GM19351 (cell line): ENCODE results near the gene DNAH8.
A peak's percentile ranks its signal among the peaks of the same experiment; 100 is the strongest.

Experiments used
- ATAC-seq: cut with Tn5 transposase; IDR thresholded peaks from one replicate; pipeline ENCODE4 v1.9.1; 2021; ENCODE audit warnings: mild to moderate bottlenecking, moderate library complexity; ENCODE audit not compliant: unreplicated experiment

Gene DNAH8

GRCh38 chr6:38749473-38749872, 34.4 kb downstream of the DNAH8 start:
- ATAC-seq = no peak

DNA sequence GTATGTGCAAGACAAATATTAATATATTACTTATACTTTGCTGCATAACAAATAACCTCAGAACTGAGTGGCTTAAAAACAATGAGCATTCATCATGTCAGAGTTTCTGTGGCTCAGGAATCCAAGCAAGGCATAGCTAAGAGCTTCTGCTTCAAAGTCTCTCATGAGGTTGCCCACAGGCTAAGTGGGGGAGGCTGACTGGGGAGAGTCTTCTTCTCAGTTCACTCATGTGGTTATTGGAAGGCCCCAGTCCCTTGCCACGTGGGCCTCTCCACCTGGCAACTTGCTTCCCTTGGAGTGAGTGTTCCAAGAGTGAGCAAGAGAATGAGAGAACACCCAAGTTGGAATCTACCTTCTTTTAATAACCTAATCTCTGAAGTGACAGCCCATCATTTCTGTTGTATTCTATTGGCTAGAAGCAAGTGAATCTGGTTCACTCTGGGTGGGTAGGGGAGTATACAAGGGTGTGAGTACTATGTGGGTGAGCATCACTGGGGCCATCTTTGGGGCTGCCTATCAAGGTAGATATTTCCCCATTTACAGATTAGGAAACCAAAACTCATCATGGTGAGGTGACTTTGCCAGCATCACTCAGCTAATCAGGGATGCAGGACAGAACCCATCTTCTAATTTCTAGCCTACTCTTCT, 36.0 kb downstream of the DNAH8 start:
- ATAC-seq = no peak

- no peak for ATAC-seq
These were observed 38.6 kb downstream of the DNAH8 start for GRCh38 chr6:38753707-38754106.

DNA sequence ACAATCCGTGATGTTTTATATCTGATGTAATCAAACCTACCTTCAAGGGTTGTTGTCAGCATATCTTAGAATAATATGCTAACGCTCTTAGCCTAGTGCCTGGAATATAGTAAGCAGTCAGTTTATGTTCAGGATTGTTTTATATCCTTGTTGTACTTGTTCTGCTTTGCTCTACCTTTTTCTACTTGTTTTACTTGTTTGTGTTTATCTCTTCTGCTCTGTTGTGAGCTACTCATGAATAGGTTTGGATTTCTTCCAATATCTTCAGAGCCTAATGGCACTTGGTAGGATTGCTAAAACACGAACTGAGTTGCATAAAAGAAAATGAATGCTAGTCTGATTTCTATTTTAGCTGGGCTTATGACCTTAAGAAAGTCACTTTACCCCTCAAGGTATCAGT, 40.1 kb downstream of the DNAH8 start:
- ATAC-seq = no peak

DNA sequence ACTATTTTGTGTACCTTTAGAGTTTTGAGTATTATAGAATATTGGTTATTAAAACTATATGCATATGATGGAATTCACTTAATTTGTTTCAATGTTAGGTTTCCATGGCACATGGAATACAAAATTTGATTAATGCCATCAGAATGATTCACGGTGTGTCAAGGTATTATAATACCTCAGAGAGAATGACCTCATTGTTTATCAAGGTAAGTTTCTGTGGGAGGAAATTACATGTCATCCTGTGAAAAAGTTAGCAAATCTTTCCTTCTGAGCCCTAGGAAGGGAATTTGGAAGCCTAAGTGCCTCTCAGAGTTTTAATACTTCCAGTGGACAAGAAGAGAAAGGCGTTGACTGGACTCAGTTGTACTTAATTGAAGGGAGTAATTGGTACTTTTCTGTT, 40.8 kb downstream of the DNAH8 start:
- no peak for ATAC-seq

GRCh38 chr6:38760097-38760496, 45.0 kb downstream of the DNAH8 start:
- ATAC-seq = no peak

DNA sequence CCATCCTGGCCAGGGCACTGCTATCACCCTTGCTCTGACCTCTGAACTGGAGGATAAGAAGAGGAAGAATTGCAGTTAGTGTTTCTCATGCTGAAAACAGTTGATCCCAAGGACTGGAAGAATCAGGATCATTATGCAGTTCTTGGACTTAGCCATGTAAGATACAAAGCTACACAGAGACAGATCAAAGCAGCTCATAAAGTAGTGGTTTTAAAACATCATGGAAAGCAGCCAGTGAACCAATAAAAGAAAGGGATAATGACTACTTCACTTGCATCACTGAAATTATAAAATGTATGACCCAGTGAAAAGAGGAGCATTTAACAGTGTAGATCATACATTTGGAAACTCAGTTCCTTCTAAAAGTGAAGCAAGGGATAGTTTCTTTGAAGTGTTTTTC, 47.7 kb downstream of the DNAH8 start:
- ATAC-seq = no peak

- no peak for ATAC-seq
These were observed 52.4 kb downstream of the DNAH8 start for GRCh38 chr6:38767560-38767959.

- no peak for ATAC-seq
These were observed 58.2 kb downstream of the DNAH8 start for GRCh38 chr6:38773338-38773737.

- no peak for ATAC-seq
These were observed 60.0 kb downstream of the DNAH8 start for GRCh38 chr6:38774929-38775707.

- ATAC-seq = peak; percentile 66
These were observed 60.8 kb downstream of the DNAH8 start for GRCh38 chr6:38775870-38776269.

DNA sequence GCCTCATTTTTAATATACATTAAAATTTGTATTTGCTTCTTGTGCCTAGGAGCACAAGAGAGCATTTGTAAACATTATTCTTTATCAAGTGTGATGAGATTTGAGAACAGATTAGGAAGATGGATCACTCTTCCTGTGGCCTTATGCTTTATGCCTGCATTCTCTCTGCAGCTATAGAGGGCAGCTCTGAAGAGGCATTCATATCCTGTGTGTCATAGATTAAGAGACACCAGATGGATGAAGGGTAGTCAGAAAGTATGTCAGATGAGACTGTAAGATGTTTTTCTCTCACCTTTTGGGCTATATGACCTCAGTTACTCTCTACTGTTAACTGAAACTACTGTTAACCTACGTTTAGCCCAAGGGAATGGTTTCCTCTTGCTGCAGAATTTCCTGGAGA, 61.4 kb downstream of the DNAH8 start:
- ATAC-seq = no peak

DNA sequence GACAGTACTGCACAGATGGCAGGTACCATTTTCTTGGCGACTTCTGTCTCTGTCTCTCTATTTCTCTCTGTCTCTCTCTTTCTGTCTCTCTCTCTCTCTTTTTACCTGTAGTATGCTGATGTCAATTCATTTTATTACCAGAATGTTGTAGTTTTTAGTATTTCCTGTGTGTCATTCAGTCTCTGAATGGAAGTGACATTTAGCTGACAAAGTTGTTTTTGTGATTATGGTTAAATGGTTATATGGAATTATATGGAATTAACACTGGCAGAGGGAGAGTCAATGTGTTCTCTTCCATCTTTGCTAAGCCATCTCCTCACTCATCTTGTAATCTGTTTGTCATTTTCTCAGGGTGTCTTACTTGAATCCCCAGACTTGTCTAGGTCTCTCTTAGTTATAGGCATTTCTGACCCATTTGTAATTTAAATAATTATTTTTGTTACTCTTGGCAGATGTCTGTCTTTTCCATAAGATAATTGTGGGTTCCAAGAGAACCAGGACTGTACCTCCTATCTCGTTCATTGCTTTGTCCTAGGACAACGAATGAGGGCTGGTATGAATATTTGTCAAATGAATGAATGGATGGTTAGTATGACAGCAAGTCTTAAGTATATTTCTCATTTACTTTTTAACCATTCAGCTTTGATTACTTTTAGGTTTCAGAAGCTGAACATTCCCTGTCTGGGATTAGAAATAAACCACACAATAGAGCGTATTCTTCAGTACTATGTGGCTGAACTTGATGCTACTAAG, 64.4 kb downstream of the DNAH8 start:
- ATAC-seq = no peak

DNA sequence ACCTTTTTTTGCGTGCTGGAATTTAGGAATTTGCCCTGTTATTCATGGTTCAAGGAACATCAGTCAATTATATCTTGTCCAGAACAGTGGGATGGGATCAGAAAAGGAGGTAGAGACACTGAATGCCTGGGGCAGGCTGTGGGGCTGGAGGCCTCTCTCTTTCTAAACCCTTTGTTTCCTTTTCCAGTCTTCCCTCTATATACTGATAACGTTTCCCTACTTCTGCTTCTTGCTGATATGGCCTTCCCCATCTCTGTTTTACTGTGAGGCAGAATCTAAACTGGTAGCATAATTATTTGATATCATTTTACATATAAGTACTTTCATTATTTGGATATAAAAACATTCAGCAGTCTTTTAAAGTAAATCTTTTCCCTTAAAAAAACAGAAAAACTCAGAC, 67.5 kb downstream of the DNAH8 start:
- ATAC-seq = no peak

DNA sequence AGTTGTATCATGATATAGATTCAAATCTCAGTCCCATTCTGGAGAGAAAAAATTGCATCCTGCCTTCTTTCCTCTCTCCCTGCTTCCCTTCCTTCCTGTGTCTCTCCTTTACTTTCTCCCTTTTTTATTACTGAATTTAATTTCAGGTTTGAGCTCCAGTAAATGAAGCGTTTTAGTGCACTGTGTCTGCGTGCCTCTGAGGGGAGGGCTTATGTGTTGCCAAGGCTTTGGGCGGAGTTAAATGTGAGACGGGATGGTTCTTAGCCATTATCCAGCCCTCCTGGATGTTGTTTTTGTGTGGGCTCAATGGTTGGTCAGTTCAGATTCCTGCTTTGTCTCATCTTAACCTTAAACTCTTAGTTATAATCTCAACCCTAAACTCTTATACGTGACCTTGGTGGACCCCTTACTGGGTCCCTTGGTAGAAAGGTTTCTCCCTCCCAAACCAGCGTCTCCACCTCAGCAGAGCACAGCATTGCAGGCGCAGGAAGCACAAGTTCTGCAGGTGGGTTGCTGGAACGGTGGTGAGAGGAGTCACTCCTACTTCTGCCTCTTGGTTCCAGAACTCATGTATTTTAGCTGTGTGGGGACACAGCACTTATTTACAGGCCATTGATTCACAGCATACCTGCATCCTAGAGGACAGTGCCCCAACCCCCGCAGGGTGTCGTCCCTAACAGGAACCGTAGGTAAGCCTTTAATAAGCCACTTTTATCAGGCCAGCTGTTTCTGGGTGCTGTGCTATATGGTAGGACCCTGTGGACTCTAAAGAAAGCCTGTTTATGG, 68.5 kb downstream of the DNAH8 start:
- no peak for ATAC-seq

- ATAC-seq = no peak
These were observed 69.6 kb downstream of the DNAH8 start for GRCh38 chr6:38784506-38785235.

- no peak for ATAC-seq
These were observed 71.4 kb downstream of the DNAH8 start for GRCh38 chr6:38786486-38786885.

DNA sequence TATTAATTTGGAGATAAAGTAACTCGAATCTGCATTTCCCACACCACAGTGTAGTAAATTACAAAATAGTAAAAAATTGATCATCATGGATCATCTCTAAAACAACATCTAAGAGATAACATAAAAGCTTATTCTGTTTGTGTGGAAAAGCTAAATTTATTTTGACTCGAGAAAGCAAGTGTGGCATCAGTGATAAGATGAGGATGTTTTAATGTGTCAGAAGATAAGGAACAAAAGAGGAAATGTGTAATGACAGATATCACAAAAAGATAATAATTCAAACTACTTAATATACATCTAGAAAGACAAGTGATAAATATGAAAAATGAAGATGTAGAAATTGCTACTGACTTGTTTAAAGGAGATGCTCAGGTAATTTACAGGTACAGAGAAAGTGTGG, 74.1 kb downstream of the DNAH8 start:
- no peak for ATAC-seq

DNA sequence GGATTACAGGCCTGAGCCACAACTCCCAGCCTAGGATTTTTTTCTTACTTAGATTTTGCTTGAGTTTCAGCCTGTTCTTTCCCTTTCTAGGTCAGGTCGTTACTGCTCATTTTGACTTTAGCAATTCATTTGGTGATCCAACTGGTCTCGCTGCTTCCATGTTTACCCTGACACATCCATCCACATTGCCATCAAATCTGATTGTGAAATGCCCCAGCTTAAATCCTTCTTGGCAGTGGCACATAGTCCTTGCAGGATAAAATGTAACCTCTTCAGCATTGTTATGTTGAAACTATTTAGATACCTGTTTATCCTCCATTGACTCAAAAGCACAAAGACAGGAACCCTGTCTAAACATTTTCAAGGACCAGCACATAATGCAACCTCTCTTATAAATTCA, 77.2 kb downstream of the DNAH8 start:
- ATAC-seq = no peak

DNA sequence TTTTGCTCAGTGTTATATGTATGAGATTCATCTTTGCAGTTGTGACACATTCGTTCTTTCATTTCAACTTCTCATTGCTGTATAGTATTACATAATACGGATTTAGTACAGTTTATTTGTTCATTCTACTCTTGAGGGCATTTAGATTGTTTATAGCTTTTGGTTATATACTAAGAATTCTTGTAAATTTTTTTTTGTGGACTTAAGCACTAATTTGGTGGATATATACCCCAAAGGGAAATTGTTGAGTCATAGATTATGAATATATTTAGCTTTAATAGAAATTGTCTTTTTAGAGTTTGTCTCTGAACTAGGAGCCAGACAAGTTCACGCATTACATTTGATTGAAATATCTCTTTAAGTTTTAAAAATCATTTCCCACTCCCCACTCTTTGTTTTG, 79.6 kb downstream of the DNAH8 start:
- no peak for ATAC-seq

- no peak for ATAC-seq
These were observed 80.9 kb downstream of the DNAH8 start for GRCh38 chr6:38796006-38796405.
